HG03097 (cell line): ENCODE data around the gene NUMB.

Experiments
- ATAC-seq: cut with Tn5 transposase; IDR thresholded peaks from one replicate; pipeline ENCODE4 v1.9.1; 2021; ENCODE audit not compliant: unreplicated experiment, low FRiP score

The NUMB gene

GRCh38 chr14:73466861-73467260 lies 8.5 kb upstream of the NUMB start:
- ATAC-seq = no peak

GRCh38 chr14:73465823-73466532 lies 7.6 kb upstream of the NUMB start:
- ATAC-seq = no peak

GRCh38 chr14:73463411-73463810 lies 5.1 kb upstream of the NUMB start:
- ATAC-seq = no peak

- ATAC-seq = no peak
These were observed 4.5 kb upstream of the NUMB start for GRCh38 chr14:73462815-73463214.

GRCh38 chr14:73462048-73462715 lies 3.8 kb upstream of the NUMB start:
- no peak for ATAC-seq

- no peak for ATAC-seq
These were observed 3.2 kb upstream of the NUMB start for GRCh38 chr14:73461478-73462047.

GRCh38 chr14:73460691-73461127 lies 2.4 kb upstream of the NUMB start:
- no peak for ATAC-seq

- ATAC-seq = no peak
These were observed 1.6 kb upstream of the NUMB start for GRCh38 chr14:73459959-73460358.

- no peak for ATAC-seq
These were observed 493 bp downstream of the NUMB start for GRCh38 chr14:73457924-73458182.

- peak; percentile 5 for ATAC-seq
These were observed 1.1 kb downstream of the NUMB start for GRCh38 chr14:73457041-73457923.

GRCh38 chr14:73455294-73455693 lies 3.1 kb downstream of the NUMB start:
- ATAC-seq = no peak

GRCh38 chr14:73452341-73453186 lies 5.8 kb downstream of the NUMB start:
- ATAC-seq = no peak

GRCh38 chr14:73443758-73444157 lies 14.6 kb downstream of the NUMB start:
- no peak for ATAC-seq

GRCh38 chr14:73441286-73441685 lies 17.1 kb downstream of the NUMB start:
- ATAC-seq = no peak

GRCh38 chr14:73438993-73439392 lies 19.4 kb downstream of the NUMB start:
- no peak for ATAC-seq

- ATAC-seq = no peak
These were observed 21.1 kb downstream of the NUMB start for GRCh38 chr14:73437206-73437605.

- ATAC-seq = no peak
These were observed 26.2 kb downstream of the NUMB start for GRCh38 chr14:73432124-73432523.

- no peak for ATAC-seq
These were observed 30.0 kb downstream of the NUMB start for GRCh38 chr14:73428353-73428824.

- no peak for ATAC-seq
These were observed 30.7 kb downstream of the NUMB start for GRCh38 chr14:73427516-73428264.
